CD14-positive monocyte (primary cell): ENCODE data around the gene PTPRN2. TPM values are rescaled to one million over a fixed set of nuclear protein-coding genes. Genes with fewer than 3 reads are reported as not detected.

Experiments
- DNase-seq, 3 donors: peaks; one replicate each; pipeline ENCODE4 v3.0.0-alpha.2; 2011 to 2022
- H2AFZ ChIP-seq: 2 replicates; pipeline ENCODE4 v1.6.0; 2012; ENCODE audit warnings: mild to moderate bottlenecking, low read depth, low read length, inconsistent platforms; ENCODE audit not compliant: insufficient read depth, poor library complexity, severe bottlenecking
- H3K27ac ChIP-seq, 2 donors: 1 replicate in 1 of 2; 2 replicates in 1 of 2; pipeline ENCODE4 v1.5.1; 2012 to 2013; ENCODE audit warnings: low read length in 2 of 2, control low read depth in 1 of 2, inconsistent platforms in 1 of 2, low read depth in 1 of 2, mild to moderate bottlenecking in 1 of 2
- H3K27me3 ChIP-seq, 2 donors: one replicate each; pipeline versions ENCODE4 v1.6.0 to v1.6.1; 2011 to 2013; ENCODE audit warnings: low read length in 2 of 2; ENCODE audit not compliant: control insufficient read depth in 2 of 2, insufficient read depth in 2 of 2
- H3K36me3 ChIP-seq, 2 donors: replicated peaks in 1 of 2; 1 replicate in 1 of 2; 2 replicates in 1 of 2; pipeline versions ENCODE4 v1.5.1 to v1.6.1; 2012 to 2013; ENCODE audit warnings: low read length in 2 of 2, control low read depth in 1 of 2, inconsistent platforms in 1 of 2, mild to moderate bottlenecking in 1 of 2; ENCODE audit not compliant: insufficient read depth in 2 of 2, control insufficient read depth in 1 of 2
- H3K4me1 ChIP-seq, 2 donors: 1 replicate in 1 of 2; 2 replicates in 1 of 2; pipeline versions ENCODE4 v1.5.1 to v1.6.1; 2012 to 2013; ENCODE audit warnings: low read length in 2 of 2, control low read depth in 1 of 2, inconsistent platforms in 1 of 2, mild to moderate bottlenecking in 1 of 2, moderate library complexity in 1 of 2; ENCODE audit not compliant: insufficient read depth in 2 of 2, control insufficient read depth in 1 of 2
- H3K4me2 ChIP-seq: replicated peaks from 2 replicates; pipeline ENCODE3; 2012; ENCODE audit warnings: low read length, moderate library complexity, mild to moderate bottlenecking; ENCODE audit not compliant: poor library complexity, severe bottlenecking; ENCODE audit errors: extremely low read depth
- H3K4me3 ChIP-seq, 3 experiments: fragments of 200-600 bp in 1 of 3; sonication (generic) in 1 of 3; replicated peaks in 1 of 3; 1 replicate in 2 of 3; 2 replicates in 1 of 3; pipeline ENCODE4 v1.5.1; 2011 to 2013; ENCODE audit warnings: low read length in 3 of 3, mild to moderate bottlenecking in 3 of 3, control low read depth in 2 of 3, low read depth in 2 of 3, inconsistent platforms in 1 of 3, moderate library complexity in 1 of 3
- H3K79me2 ChIP-seq: 2 replicates; pipeline ENCODE4 v1.6.0; 2012; ENCODE audit warnings: mild to moderate bottlenecking, control low read depth, inconsistent platforms, low read length, moderate library complexity; ENCODE audit not compliant: insufficient read depth
- H3K9ac ChIP-seq: 2 replicates; pipeline ENCODE4 v1.6.0; 2017; ENCODE audit warnings: low read length, mild to moderate bottlenecking; ENCODE audit not compliant: insufficient read depth, poor library complexity, severe bottlenecking
- H3K9me3 ChIP-seq, 2 donors: replicated peaks in 1 of 2; 1 replicate in 1 of 2; 2 replicates in 1 of 2; pipeline versions ENCODE4 v1.5.1 to v1.6.1; 2012 to 2013; ENCODE audit warnings: low read length in 2 of 2, control low read depth in 1 of 2; ENCODE audit not compliant: control insufficient read depth in 1 of 2, insufficient read depth in 1 of 2
- H4K20me1 ChIP-seq: 2 replicates; pipeline ENCODE4 v1.6.0; 2012; ENCODE audit warnings: mild to moderate bottlenecking, low read length, control low read depth, moderate library complexity; ENCODE audit not compliant: insufficient read depth
- H3K27ac Mint-ChIP-seq, 7 donors: one replicate each; pipeline ENCODE4 v1.8.0; 2020; ENCODE audit warnings: mild to moderate bottlenecking in 7 of 7, mixed read lengths in 7 of 7, moderate library complexity in 6 of 7, inconsistent platforms in 2 of 7
- H3K27me3 Mint-ChIP-seq, 3 donors: one replicate each; pipeline ENCODE4 v1.8.0; 2021 to 2022; ENCODE audit warnings: low read depth in 3 of 3, mild to moderate bottlenecking in 3 of 3, mixed read lengths in 3 of 3, moderate library complexity in 3 of 3, inconsistent platforms in 1 of 3
- H3K36me3 Mint-ChIP-seq, 2 donors: one replicate each; pipeline ENCODE4 v1.8.0; 2020; ENCODE audit warnings: mixed read lengths in 2 of 2, inconsistent platforms in 1 of 2, mild to moderate bottlenecking in 1 of 2
- H3K4me1 Mint-ChIP-seq: one replicate; pipeline ENCODE4 v1.8.0; 2020; ENCODE audit warnings: mild to moderate bottlenecking, mixed read lengths
- H3K4me3 Mint-ChIP-seq, 2 donors: one replicate each; pipeline ENCODE4 v1.8.0; 2020; ENCODE audit warnings: mild to moderate bottlenecking in 2 of 2, mixed read lengths in 2 of 2, moderate library complexity in 1 of 2
- H3K9me3 Mint-ChIP-seq, 7 donors: one replicate each; pipeline ENCODE4 v1.8.0; 2020 to 2022; ENCODE audit warnings: mixed read lengths in 7 of 7, mild to moderate bottlenecking in 6 of 7, moderate library complexity in 6 of 7, inconsistent platforms in 2 of 7
- CTCF ChIP-seq: fragments of 200-600 bp; IDR thresholded peaks from one replicate; pipeline ENCODE4 v1.8.0; 2022; ENCODE audit warnings: antibody characterized with exemption, mild to moderate bottlenecking
- WGBS: methylation state at CpG from one replicate; pipeline ENCODE4 v1.1.5; 2013; ENCODE audit warnings: missing lambda C conversion rate; ENCODE audit not compliant: insufficient coverage; 5-methylcytosine and 5-hydroxymethylcytosine counted together
- intact Hi-C, 2 donors: fragments of 100-400 bp; cut with micrococcal nuclease; formaldehyde crosslinking; loops; one replicate each; pipeline versions ENCODE4 v1.15.0 to v1.15.1; 2023
- polyA plus RNA-seq, 3 donors: library from polyadenylated mRNA; depleted of rRNA in 1 of 3; unstranded in 2 of 3; stranded (reverse) in 1 of 3; fragments of 300-500 nt in 2 of 3; fragments of >200 nt in 1 of 3; fragmentation: Illumina TruSeq in 2 of 3; gene quantifications; 1 replicate in 2 of 3; 2 replicates in 1 of 3; pipeline ENCODE4 v1.2.3, GENCODE V29; 2012 to 2021

The PTPRN2 gene
- polyA plus RNA-seq, 3 donors = 0.25 to 1.4 (median 0.97) TPM

GRCh38 chr7:157752832-157753291 is 834.8 kb downstream of the PTPRN2 start:
- Histone ChIP-seq H3K27me3 (no peaks in the 10 kb centered on the region), H4K20me1 (no peaks in the 10 kb centered on the region), H3K4me1 (no peaks in the 10 kb centered on the region), H3K36me3 (no peaks in the 10 kb centered on the region), H3K79me2 (no peaks in the 10 kb centered on the region), H3K4me2 (no peak overlapping the region), H3K4me3 (no peak overlapping the region), H3K9me3 (no peaks in the 10 kb centered on the region), H3K27ac (no peak overlapping the region), H2AFZ (no peak overlapping the region), H3K9ac (no peak overlapping the region)
- H3K27ac Mint-ChIP-seq = no peak overlapping the region
- H3K4me3 Mint-ChIP-seq = no peak overlapping the region
- H3K4me1 Mint-ChIP-seq = no peaks in the 10 kb centered on the region
- H3K27me3 Mint-ChIP-seq = peaks cover 5 to 9% (median 5%) of the 10 kb centered on the region in 3 donors
- TF ChIP-seq CTCF = no peak
- intact Hi-C loops = no loop called here
- H3K36me3 Mint-ChIP-seq = no peaks in the 10 kb centered on the region
- DNase-seq = no peak
- H3K9me3 Mint-ChIP-seq = no peaks in the 10 kb centered on the region
- 93% methylated on average over 16 of the region's 18 CpGs for WGBS

GRCh38 chr7:157751951-157752673 is 835.5 kb downstream of the PTPRN2 start:
- Histone ChIP-seq H3K27ac (no peak overlapping the region), H3K9ac (no peak overlapping the region), H3K9me3 (no peaks in the 10 kb centered on the region), H4K20me1 (no peaks in the 10 kb centered on the region), H2AFZ (no peak overlapping the region), H3K4me2 (no peak overlapping the region), H3K27me3 (no peaks in the 10 kb centered on the region), H3K79me2 (no peaks in the 10 kb centered on the region), H3K36me3 (no peaks in the 10 kb centered on the region), H3K4me1 (no peaks in the 10 kb centered on the region), H3K4me3 (no peak overlapping the region)
- peaks cover 0 to 9% (median 5%) of the 10 kb centered on the region in 3 donors for H3K27me3 Mint-ChIP-seq
- no peak overlapping the region for H3K4me3 Mint-ChIP-seq
- no peaks in the 10 kb centered on the region for H3K4me1 Mint-ChIP-seq
- DNase-seq = no peak
- no peaks in the 10 kb centered on the region for H3K36me3 Mint-ChIP-seq
- no peak overlapping the region for H3K27ac Mint-ChIP-seq
- TF ChIP-seq CTCF = no peak
- H3K9me3 Mint-ChIP-seq = no peaks in the 10 kb centered on the region
- WGBS = 94% methylated on average over 27 of the region's 27 CpGs
- intact Hi-C loops = no loop called here
